Panc1 (cell line): ENCODE data around the gene PPP1R27.

Source experiments
- POLR2AphosphoS5 ChIP-seq: IDR thresholded peaks from 2 replicates; pipeline ENCODE4 v1.6.1; 2012; ENCODE audit warnings: mild to moderate bottlenecking, low read depth, low read length, moderate library complexity
- TCF7L2 ChIP-seq: IDR thresholded peaks from 2 replicates; pipeline ENCODE4 v1.6.1; 2011; ENCODE audit warnings: mild to moderate bottlenecking, low read depth, low read length, inconsistent platforms
- TF ChIP-seq, protein P1 (sequence below): fragments of 450-650 bp; IDR thresholded peaks from 2 replicates; pipeline ENCODE4 v1.5.1; 2017; ENCODE audit warnings: mild to moderate bottlenecking
- TF ChIP-seq, protein P2 (sequence below), 2 experiments: IDR thresholded peaks; 2 replicates each; pipeline ENCODE4 v1.6.1; 2011 to 2012; ENCODE audit warnings: low read depth in 2 of 2, control low read depth in 1 of 2, low read length in 1 of 2, mild to moderate bottlenecking in 1 of 2, moderate library complexity in 1 of 2; ENCODE audit not compliant: insufficient read depth in 1 of 2

DNA sequence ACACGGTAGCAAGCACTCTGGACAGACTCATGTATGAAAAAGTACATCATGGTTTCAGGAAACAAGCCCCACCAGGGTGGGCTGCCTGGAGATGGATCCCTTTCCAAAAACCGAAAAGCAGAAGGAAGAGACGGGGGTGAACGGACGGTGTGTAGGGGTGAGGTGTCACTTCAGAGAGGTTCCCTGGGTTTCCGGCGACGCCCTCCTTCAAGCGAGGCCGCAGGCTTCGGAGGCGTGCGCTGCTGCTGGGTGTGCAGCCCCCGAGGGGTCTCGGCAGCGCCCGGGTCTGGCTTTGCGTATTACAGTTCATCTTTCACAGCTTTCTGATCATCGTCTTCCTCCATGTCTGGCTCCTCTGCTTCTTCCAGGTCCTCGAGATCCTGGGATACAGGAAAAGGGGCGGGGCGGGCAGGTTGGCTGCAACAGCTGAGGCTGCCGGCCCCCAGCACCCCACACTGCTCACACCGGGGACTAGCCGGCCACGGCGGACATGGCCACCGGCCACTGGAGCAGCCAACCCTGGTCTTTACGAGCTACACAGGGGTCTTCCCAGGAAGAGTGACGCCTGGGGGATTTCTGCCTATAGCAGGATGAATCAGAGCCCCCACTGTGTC, 9.0 kb upstream of the PPP1R27 start:
- TF ChIP-seq, protein P1, sequence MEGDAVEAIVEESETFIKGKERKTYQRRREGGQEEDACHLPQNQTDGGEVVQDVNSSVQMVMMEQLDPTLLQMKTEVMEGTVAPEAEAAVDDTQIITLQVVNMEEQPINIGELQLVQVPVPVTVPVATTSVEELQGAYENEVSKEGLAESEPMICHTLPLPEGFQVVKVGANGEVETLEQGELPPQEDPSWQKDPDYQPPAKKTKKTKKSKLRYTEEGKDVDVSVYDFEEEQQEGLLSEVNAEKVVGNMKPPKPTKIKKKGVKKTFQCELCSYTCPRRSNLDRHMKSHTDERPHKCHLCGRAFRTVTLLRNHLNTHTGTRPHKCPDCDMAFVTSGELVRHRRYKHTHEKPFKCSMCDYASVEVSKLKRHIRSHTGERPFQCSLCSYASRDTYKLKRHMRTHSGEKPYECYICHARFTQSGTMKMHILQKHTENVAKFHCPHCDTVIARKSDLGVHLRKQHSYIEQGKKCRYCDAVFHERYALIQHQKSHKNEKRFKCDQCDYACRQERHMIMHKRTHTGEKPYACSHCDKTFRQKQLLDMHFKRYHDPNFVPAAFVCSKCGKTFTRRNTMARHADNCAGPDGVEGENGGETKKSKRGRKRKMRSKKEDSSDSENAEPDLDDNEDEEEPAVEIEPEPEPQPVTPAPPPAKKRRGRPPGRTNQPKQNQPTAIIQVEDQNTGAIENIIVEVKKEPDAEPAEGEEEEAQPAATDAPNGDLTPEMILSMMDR: no peak
- no peak for TF ChIP-seq POLR2AphosphoS5
- TF ChIP-seq, protein P2, sequence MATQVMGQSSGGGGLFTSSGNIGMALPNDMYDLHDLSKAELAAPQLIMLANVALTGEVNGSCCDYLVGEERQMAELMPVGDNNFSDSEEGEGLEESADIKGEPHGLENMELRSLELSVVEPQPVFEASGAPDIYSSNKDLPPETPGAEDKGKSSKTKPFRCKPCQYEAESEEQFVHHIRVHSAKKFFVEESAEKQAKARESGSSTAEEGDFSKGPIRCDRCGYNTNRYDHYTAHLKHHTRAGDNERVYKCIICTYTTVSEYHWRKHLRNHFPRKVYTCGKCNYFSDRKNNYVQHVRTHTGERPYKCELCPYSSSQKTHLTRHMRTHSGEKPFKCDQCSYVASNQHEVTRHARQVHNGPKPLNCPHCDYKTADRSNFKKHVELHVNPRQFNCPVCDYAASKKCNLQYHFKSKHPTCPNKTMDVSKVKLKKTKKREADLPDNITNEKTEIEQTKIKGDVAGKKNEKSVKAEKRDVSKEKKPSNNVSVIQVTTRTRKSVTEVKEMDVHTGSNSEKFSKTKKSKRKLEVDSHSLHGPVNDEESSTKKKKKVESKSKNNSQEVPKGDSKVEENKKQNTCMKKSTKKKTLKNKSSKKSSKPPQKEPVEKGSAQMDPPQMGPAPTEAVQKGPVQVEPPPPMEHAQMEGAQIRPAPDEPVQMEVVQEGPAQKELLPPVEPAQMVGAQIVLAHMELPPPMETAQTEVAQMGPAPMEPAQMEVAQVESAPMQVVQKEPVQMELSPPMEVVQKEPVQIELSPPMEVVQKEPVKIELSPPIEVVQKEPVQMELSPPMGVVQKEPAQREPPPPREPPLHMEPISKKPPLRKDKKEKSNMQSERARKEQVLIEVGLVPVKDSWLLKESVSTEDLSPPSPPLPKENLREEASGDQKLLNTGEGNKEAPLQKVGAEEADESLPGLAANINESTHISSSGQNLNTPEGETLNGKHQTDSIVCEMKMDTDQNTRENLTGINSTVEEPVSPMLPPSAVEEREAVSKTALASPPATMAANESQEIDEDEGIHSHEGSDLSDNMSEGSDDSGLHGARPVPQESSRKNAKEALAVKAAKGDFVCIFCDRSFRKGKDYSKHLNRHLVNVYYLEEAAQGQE (IDR thresholded peaks at IDR 0.05; ENCODE audit: insufficient read depth in 1 of 2, low read depth in 2 of 2, low read length in 1 of 2): no peak
- TF ChIP-seq TCF7L2: no peak
